Prostate gland (tissue), 2 donors: Measurements from ENCODE around the gene GPR6.

Experiments
- POLR2A ChIP-seq: fragments of 450-650 bp; IDR thresholded peaks from one replicate; pipeline ENCODE4 v1.6.1; 2016; ENCODE audit warnings: antibody characterized with exemption, mild to moderate bottlenecking
- POLR2AphosphoS5 ChIP-seq: sonication (generic); formaldehyde crosslinking; IDR thresholded peaks from one replicate; pipeline ENCODE4 v1.6.1; 2017; ENCODE audit warnings: antibody characterized with exemption
- TF ChIP-seq, protein P1 (sequence below), 4 experiments: fragments of 200-600 bp in 2 of 4; fragments of 450-650 bp in 2 of 4; sonication (generic) in 2 of 4; IDR thresholded peaks; 1 replicate in 3 of 4; 2 replicates in 1 of 4; pipeline ENCODE4 v1.5.1; 2016 to 2019; ENCODE audit warnings: antibody characterized with exemption in 4 of 4, mild to moderate bottlenecking in 2 of 4, moderate library complexity in 2 of 4

GRCh38 chr6:110015206-110015605 lies 37.1 kb downstream of the GPR6 start:
- TF ChIP-seq, protein P1, sequence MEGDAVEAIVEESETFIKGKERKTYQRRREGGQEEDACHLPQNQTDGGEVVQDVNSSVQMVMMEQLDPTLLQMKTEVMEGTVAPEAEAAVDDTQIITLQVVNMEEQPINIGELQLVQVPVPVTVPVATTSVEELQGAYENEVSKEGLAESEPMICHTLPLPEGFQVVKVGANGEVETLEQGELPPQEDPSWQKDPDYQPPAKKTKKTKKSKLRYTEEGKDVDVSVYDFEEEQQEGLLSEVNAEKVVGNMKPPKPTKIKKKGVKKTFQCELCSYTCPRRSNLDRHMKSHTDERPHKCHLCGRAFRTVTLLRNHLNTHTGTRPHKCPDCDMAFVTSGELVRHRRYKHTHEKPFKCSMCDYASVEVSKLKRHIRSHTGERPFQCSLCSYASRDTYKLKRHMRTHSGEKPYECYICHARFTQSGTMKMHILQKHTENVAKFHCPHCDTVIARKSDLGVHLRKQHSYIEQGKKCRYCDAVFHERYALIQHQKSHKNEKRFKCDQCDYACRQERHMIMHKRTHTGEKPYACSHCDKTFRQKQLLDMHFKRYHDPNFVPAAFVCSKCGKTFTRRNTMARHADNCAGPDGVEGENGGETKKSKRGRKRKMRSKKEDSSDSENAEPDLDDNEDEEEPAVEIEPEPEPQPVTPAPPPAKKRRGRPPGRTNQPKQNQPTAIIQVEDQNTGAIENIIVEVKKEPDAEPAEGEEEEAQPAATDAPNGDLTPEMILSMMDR (IDR thresholded peaks at IDR 0.05): no peak
- TF ChIP-seq POLR2AphosphoS5: no peak
- no peak for TF ChIP-seq POLR2A
